ENCODE data around the gene LMX1B. TPM values are rescaled to one million over a fixed set of nuclear protein-coding genes. Genes with fewer than 3 reads are reported as not detected.
A peak's percentile ranks its signal among the peaks of the same experiment; 100 is the strongest.

Gene LMX1B
- polyA plus RNA-seq, 1 of the 3 experiments (the other 2 are of a cell fraction): not detected

- POLR2A ChIA-PET: interaction anchor here (1.6 to 1.8 kb wide), 2 partner anchors 19 to 77 kb away, joined by 4 to 7 read pairs; no protein-coding TSS in a partner anchor
- Histone ChIP-seq H3K9me2 (no peaks in the 10 kb centered on the region), H3F3A (replicated peaks; ENCODE audit: insufficient read depth) (no peaks in the 10 kb centered on the region), H3K9ac (no peak overlapping the region), H3K9me3 (no peaks in the 10 kb centered on the region), H2AFZ (ENCODE audit: low read depth) (no peak overlapping the region), H3K27me3 (ENCODE audit: insufficient read depth) (peaks cover 34% of the 10 kb centered on the region; the same call in 1 of the 2 replicates), H3K4me3 (ENCODE audit: low read depth in 2 of 2, low read length in 1 of 2) (peak overlapping the region in 1 of 2 experiments; percentile 34; a peak in 1 of 4 replicates), H3K4me2 (peak overlapping the region; percentile 56), H4K20me1 (ENCODE audit: insufficient read depth) (no peaks in the 10 kb centered on the region), H3K27ac (ENCODE audit: low read depth in 2 of 2, low read length in 1 of 2) (no peak overlapping the region), H3K36me3 (replicated peaks in 1 of 2; ENCODE audit: control insufficient read depth in 1 of 2, insufficient read depth in 2 of 2, low read length in 1 of 2) (no peaks in the 10 kb centered on the region), H3K4me1 (ENCODE audit: control insufficient read depth in 1 of 2, insufficient read depth in 2 of 2, low read depth in 1 of 2, low read length in 1 of 2) (peaks cover 0 to 5% of the 10 kb centered on the region in 2 experiments; a peak in 1 of 4 replicates), H3K79me2 (ENCODE audit: insufficient read depth) (no peaks in the 10 kb centered on the region)
- CTCF ChIA-PET: interaction anchor here (0.7 to 10.9 kb wide), 49 partner anchors 10 to 240 kb away, joined by 3 to 502 read pairs (median 6); partner anchors contain the start of genes LMX1B and ZBTB43
- TF ChIP-seq, protein P1, sequence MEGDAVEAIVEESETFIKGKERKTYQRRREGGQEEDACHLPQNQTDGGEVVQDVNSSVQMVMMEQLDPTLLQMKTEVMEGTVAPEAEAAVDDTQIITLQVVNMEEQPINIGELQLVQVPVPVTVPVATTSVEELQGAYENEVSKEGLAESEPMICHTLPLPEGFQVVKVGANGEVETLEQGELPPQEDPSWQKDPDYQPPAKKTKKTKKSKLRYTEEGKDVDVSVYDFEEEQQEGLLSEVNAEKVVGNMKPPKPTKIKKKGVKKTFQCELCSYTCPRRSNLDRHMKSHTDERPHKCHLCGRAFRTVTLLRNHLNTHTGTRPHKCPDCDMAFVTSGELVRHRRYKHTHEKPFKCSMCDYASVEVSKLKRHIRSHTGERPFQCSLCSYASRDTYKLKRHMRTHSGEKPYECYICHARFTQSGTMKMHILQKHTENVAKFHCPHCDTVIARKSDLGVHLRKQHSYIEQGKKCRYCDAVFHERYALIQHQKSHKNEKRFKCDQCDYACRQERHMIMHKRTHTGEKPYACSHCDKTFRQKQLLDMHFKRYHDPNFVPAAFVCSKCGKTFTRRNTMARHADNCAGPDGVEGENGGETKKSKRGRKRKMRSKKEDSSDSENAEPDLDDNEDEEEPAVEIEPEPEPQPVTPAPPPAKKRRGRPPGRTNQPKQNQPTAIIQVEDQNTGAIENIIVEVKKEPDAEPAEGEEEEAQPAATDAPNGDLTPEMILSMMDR (IDR thresholded peaks at IDR 0.05): peak; percentile 82
- TF ChIP-seq MEF2A (IDR thresholded peaks at IDR 0.05; ENCODE audit: borderline replicate concordance, low read depth): no peak
- TF ChIP-seq, protein P2, sequence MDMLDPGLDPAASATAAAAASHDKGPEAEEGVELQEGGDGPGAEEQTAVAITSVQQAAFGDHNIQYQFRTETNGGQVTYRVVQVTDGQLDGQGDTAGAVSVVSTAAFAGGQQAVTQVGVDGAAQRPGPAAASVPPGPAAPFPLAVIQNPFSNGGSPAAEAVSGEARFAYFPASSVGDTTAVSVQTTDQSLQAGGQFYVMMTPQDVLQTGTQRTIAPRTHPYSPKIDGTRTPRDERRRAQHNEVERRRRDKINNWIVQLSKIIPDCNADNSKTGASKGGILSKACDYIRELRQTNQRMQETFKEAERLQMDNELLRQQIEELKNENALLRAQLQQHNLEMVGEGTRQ (IDR thresholded peaks at IDR 0.05; ENCODE audit: borderline replicate concordance, low read depth, low read length): peak; percentile 61; the same call in 1 of the 2 replicates
- no peak for TF ChIP-seq POLR2AphosphoS5 (IDR thresholded peaks at IDR 0.05; ENCODE audit: low read depth, low read length)
- TF ChIP-seq USF1 (IDR thresholded peaks at IDR 0.05; ENCODE audit: borderline replicate concordance, low read depth): peak; percentile 88
- TF ChIP-seq RCOR1 (IDR thresholded peaks at IDR 0.05; ENCODE audit: low read length): no peak
- TF ChIP-seq ELF1 (IDR thresholded peaks at IDR 0.05): no peak
- TF ChIP-seq SMC3 (IDR thresholded peaks at IDR 0.05; ENCODE audit: low read depth, low read length): peak; percentile 89
- TF ChIP-seq RAD21 (IDR thresholded peaks at IDR 0.05; ENCODE audit: low read length): peak; percentile 78
- TF ChIP-seq, protein P3, sequence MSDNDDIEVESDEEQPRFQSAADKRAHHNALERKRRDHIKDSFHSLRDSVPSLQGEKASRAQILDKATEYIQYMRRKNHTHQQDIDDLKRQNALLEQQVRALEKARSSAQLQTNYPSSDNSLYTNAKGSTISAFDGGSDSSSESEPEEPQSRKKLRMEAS (IDR thresholded peaks at IDR 0.05; ENCODE audit: low read depth): peak; percentile 92
- peak; percentile 81 for TF ChIP-seq MXI1 (IDR thresholded peaks at IDR 0.05; ENCODE audit: low read depth, low read length)
- WGBS (ENCODE audit: low lambda C conversion rate): 13% methylated on average over 26 of the region's 36 CpGs
- peak; percentile 93 for DNase-seq
Observed at GRCh38 chr9:126704892-126705766, 91.4 kb downstream of the LMX1B start.

All from SK-N-SH (cell line).